Transverse colon (tissue), 4 donors: Measurements from ENCODE around the gene GAS2L2. TPM values are rescaled to one million over a fixed set of nuclear protein-coding genes. Genes with fewer than 3 reads are reported as not detected.

Experiments
- DNase-seq: peaks from one replicate; pipeline ENCODE4 v3.0.0-alpha.2; 2019
- H3K27ac ChIP-seq, 4 donors: fragments of 200-600 bp; sonication (generic); 2 replicates each; pipeline ENCODE4 v1.5.1; 2016 to 2018; ENCODE audit warnings: inconsistent platforms in 4 of 4
- H3K27me3 ChIP-seq: fragments of 200-600 bp; sonication (generic); 2 replicates; pipeline ENCODE4 v1.5.1; 2017; ENCODE audit warnings: inconsistent platforms
- H3K36me3 ChIP-seq, 4 donors: fragments of 200-600 bp; sonication (generic); 2 replicates each; pipeline ENCODE4 v1.5.1; 2017 to 2019; ENCODE audit warnings: inconsistent platforms in 4 of 4
- H3K4me1 ChIP-seq, 4 donors: fragments of 200-600 bp; sonication (generic); 2 replicates each; pipeline ENCODE4 v1.5.1; 2017 to 2020; ENCODE audit warnings: inconsistent platforms in 4 of 4
- H3K4me3 ChIP-seq, 4 donors: fragments of 200-600 bp; sonication (generic); 1 replicate in 1 of 4; 2 replicates in 3 of 4; pipeline versions ENCODE4 v1.5.1 to v1.6.1; 2017 to 2019; ENCODE audit warnings: inconsistent platforms in 4 of 4
- H3K9me3 ChIP-seq, 2 donors: fragments of 200-600 bp; sonication (generic); 2 replicates each; pipeline ENCODE4 v1.5.1; 2017 to 2019; ENCODE audit warnings: inconsistent platforms in 2 of 2
- EP300 ChIP-seq: sonication (generic); formaldehyde crosslinking; IDR thresholded peaks from one replicate; pipeline ENCODE4 v1.6.1; 2017; ENCODE audit warnings: antibody characterized with exemption, low read depth
- POLR2A ChIP-seq: fragments of 450-650 bp; IDR thresholded peaks from one replicate; pipeline ENCODE4 v1.6.1; 2016; ENCODE audit warnings: antibody characterized with exemption, mild to moderate bottlenecking, moderate library complexity
- POLR2AphosphoS5 ChIP-seq, 3 donors: sonication (generic); formaldehyde crosslinking; IDR thresholded peaks; one replicate each; pipeline ENCODE4 v1.6.1; 2016; ENCODE audit warnings: antibody characterized with exemption in 3 of 3
- WGBS, 2 donors: methylation state at CpG; one replicate each; pipeline ENCODE4 v1.1.5; 2018; ENCODE audit warnings: low coverage in 1 of 2; 5-methylcytosine and 5-hydroxymethylcytosine counted together
- in situ Hi-C, 4 donors: fragments of 200-750 bp; cut with MboI; loops; one replicate each; pipeline versions ENCODE4 v1.15.0 to v1.15.1; 2017; ENCODE audit warnings: low sequenced_read_pairs in 3 of 4, low pct_ligation_motif_present in 1 of 4, low pct_unique_long_range_greater_than_20kb in 1 of 4
- intact Hi-C: fragments of 100-400 bp; cut with DNase I; formaldehyde crosslinking; loops from one replicate; pipeline ENCODE4 v1.15.1; 2023; ENCODE audit warnings: low total_unique reads
- total RNA-seq, 4 donors: library from RNA; depleted of rRNA; stranded (reverse); fragments of >200 nt; gene quantifications; one replicate each; pipeline ENCODE4 v1.1.0, GENCODE V29; 2016
- TF ChIP-seq, protein P1 (sequence below), 5 experiments: fragments of 200-600 bp in 3 of 5; fragments of 450-650 bp in 2 of 5; sonication (generic) in 3 of 5; IDR thresholded peaks; 1 replicate in 2 of 5; 2 replicates in 3 of 5; pipeline ENCODE4 v1.5.1; 2016 to 2017; ENCODE audit warnings: antibody characterized with exemption in 5 of 5, inconsistent platforms in 3 of 5, mild to moderate bottlenecking in 2 of 5, moderate library complexity in 1 of 5

GAS2L2 gene
- total RNA-seq, 4 donors from 2014 or later, result not detected

- H3K9me3 ChIP-seq, result no peaks in the 10 kb centered on the region
- WGBS, 2 donors, result 68 to 80% methylated on average over 1 to 2 of the region's 2 CpGs
- in situ Hi-C loops (no loop called here), intact Hi-C loops (no loop called here)
- no peak for TF ChIP-seq POLR2A
- TF ChIP-seq POLR2AphosphoS5 (IDR thresholded peaks at IDR 0.05), result no peak
- TF ChIP-seq EP300, result no peak
- TF ChIP-seq, protein P1, sequence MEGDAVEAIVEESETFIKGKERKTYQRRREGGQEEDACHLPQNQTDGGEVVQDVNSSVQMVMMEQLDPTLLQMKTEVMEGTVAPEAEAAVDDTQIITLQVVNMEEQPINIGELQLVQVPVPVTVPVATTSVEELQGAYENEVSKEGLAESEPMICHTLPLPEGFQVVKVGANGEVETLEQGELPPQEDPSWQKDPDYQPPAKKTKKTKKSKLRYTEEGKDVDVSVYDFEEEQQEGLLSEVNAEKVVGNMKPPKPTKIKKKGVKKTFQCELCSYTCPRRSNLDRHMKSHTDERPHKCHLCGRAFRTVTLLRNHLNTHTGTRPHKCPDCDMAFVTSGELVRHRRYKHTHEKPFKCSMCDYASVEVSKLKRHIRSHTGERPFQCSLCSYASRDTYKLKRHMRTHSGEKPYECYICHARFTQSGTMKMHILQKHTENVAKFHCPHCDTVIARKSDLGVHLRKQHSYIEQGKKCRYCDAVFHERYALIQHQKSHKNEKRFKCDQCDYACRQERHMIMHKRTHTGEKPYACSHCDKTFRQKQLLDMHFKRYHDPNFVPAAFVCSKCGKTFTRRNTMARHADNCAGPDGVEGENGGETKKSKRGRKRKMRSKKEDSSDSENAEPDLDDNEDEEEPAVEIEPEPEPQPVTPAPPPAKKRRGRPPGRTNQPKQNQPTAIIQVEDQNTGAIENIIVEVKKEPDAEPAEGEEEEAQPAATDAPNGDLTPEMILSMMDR (IDR thresholded peaks at IDR 0.05), result no peak
- H3K36me3 ChIP-seq, result peaks cover 0 to 22% (median 11%) of the 10 kb centered on the region in 4 donors
- peak overlapping the region in 3 of 4 donors; percentile 0 to 26 (median 15) for H3K27ac ChIP-seq
- H3K27me3 ChIP-seq, result no peaks in the 10 kb centered on the region
- DNase-seq, result no peak
- H3K4me3 ChIP-seq, result no peak overlapping the region
- peaks cover 0 to 5% (median 0%) of the 10 kb centered on the region in 4 donors for H3K4me1 ChIP-seq
Measured at GRCh38 chr17:35717475-35717874, 35.6 kb downstream of the GAS2L2 start.

GRCh38 chr17:35716897-35717465, 36.1 kb downstream of the GAS2L2 start:
- 76 to 87% methylated on average over 3 to 4 of the region's 4 CpGs for WGBS, 2 donors
- Histone ChIP-seq H3K27ac (peak overlapping the region in 3 of 4 donors; percentile 0 to 26 (median 15)), H3K36me3 (peaks cover 0 to 22% (median 11%) of the 10 kb centered on the region in 4 donors), H3K4me3 (no peak overlapping the region), H3K4me1 (peaks cover 0 to 5% (median 0%) of the 10 kb centered on the region in 4 donors), H3K27me3 (no peaks in the 10 kb centered on the region), H3K9me3 (no peaks in the 10 kb centered on the region)
- DNase-seq, result no peak
- in situ Hi-C loops (no loop called here), intact Hi-C loops (no loop called here)
- TF ChIP-seq POLR2AphosphoS5 (IDR thresholded peaks at IDR 0.05), result no peak
- no peak for TF ChIP-seq POLR2A
- peak; percentile 69 for TF ChIP-seq EP300
- TF ChIP-seq, protein P1 (IDR thresholded peaks at IDR 0.05), result no peak

DNA sequence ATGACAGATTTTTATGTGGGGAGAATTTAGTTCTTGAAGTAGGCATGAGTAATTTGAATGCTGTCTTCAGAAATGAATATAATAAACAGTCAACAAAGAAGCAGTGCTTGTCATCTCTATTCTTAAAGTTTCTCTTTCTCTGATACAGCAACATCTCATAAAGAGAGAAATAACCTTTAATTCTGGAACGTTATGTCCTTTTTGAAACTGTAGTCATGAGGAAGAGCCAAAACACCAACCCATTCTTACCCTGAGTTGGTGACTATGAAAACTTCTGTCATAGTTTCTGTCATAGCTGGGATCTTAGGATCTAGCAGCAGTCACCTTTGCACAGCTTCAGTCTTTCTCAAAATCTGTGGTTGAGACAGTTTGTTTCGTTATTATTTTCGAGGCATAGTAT, 36.9 kb downstream of the GAS2L2 start:
- peaks cover 0 to 27% (median 11%) of the 10 kb centered on the region in 4 donors for H3K36me3 ChIP-seq
- intact Hi-C loops, result no loop called here
- no peaks in the 10 kb centered on the region for H3K9me3 ChIP-seq
- H3K4me3 ChIP-seq, result no peak overlapping the region
- in situ Hi-C loops, result no loop called here
- peaks cover 0 to 5% (median 0%) of the 10 kb centered on the region in 4 donors for H3K4me1 ChIP-seq
- DNase-seq, result no peak
- no peak for TF ChIP-seq EP300
- TF ChIP-seq POLR2A, result no peak
- TF ChIP-seq, protein P1 (IDR thresholded peaks at IDR 0.05), result no peak
- TF ChIP-seq POLR2AphosphoS5 (IDR thresholded peaks at IDR 0.05), result no peak
- H3K27me3 ChIP-seq, result no peaks in the 10 kb centered on the region
- H3K27ac ChIP-seq, result no peak overlapping the region
- 85 to 90% methylated on average over 3 of the region's 3 CpGs for WGBS, 2 donors

DNA sequence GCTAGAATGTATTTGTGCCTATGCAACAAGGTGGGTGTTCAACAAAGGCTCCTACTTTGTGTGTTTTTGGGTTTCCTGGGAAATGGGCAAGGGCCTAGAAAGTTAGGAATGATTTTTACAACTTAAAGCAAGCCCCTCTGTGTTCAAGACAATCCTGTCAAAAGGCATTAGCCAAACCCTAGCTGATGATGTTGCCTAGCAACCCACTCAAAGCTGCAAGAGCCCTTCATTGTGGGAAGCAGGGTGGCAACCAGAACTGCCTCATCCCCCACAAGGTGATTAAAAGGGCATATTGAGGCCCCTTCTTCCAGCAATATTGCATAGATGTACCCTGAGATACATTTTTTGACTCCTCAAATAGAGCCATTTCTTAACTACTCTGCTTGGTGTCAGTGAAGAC, 37.6 kb downstream of the GAS2L2 start:
- intact Hi-C loops (no loop called here), in situ Hi-C loops (no loop called here)
- peaks cover 0 to 34% (median 14%) of the 10 kb centered on the region in 4 donors for H3K36me3 ChIP-seq
- H3K4me3 ChIP-seq, result no peak overlapping the region
- H3K27me3 ChIP-seq, result no peaks in the 10 kb centered on the region
- H3K9me3 ChIP-seq, result no peaks in the 10 kb centered on the region
- TF ChIP-seq EP300, result no peak
- no peak for TF ChIP-seq POLR2A
- no peak for TF ChIP-seq POLR2AphosphoS5 (IDR thresholded peaks at IDR 0.05)
- TF ChIP-seq, protein P1 (IDR thresholded peaks at IDR 0.05), result no peak
- no peak for DNase-seq
- no peak overlapping the region for H3K27ac ChIP-seq
- H3K4me1 ChIP-seq, result peaks cover 0 to 5% (median 0%) of the 10 kb centered on the region in 4 donors
